Keratinocyte (primary cell): ENCODE measurements around the gene FAM193B. TPM values are rescaled to one million over a fixed set of nuclear protein-coding genes. Genes with fewer than 3 reads are reported as not detected.

ENCODE experiments used
- DNase-seq: peaks from one replicate; pipeline ENCODE4 v3.0.0-alpha.2; 2011; ENCODE audit warnings: low read depth, missing footprints, low spot score
- FAIRE-seq: peaks from 2 replicates; lab custom pipeline; 2011; peaks lifted over from hg19 to GRCh38; lab: Jason Lieb, UNC
- H2AFZ ChIP-seq: 2 replicates; pipeline ENCODE4 v1.6.0; 2012; ENCODE audit warnings: low read length, control low read depth, inconsistent platforms; ENCODE audit not compliant: control insufficient read depth
- H3K27ac ChIP-seq: 2 replicates; pipeline ENCODE4 v1.5.1; 2011; ENCODE audit warnings: low read length; ENCODE audit not compliant: control insufficient read depth, insufficient read depth
- H3K27me3 ChIP-seq: 3 replicates; pipeline ENCODE4 v1.6.0; 2011; ENCODE audit warnings: low read length; ENCODE audit not compliant: control insufficient read depth, insufficient read depth; ENCODE audit errors: extremely low read depth
- H3K36me3 ChIP-seq, 2 experiments: 2 replicates in 1 of 2; 3 replicates in 1 of 2; pipeline ENCODE4 v1.5.1; 2011; ENCODE audit warnings: low read length in 2 of 2, mild to moderate bottlenecking in 1 of 2; ENCODE audit not compliant: control insufficient read depth in 2 of 2, insufficient read depth in 2 of 2; ENCODE audit errors: extremely low read depth in 1 of 2
- H3K4me1 ChIP-seq: 3 replicates; pipeline ENCODE4 v1.5.1; 2011; ENCODE audit warnings: low read length; ENCODE audit not compliant: control insufficient read depth, insufficient read depth; ENCODE audit errors: extremely low read depth
- H3K4me2 ChIP-seq: 3 replicates; pipeline ENCODE4 v1.6.0; 2011; ENCODE audit warnings: low read depth, low read length; ENCODE audit not compliant: control insufficient read depth, insufficient read depth; ENCODE audit errors: extremely low read depth
- H3K4me3 ChIP-seq, 3 experiments: fragments of 200-600 bp in 1 of 3; sonication (generic) in 1 of 3; 2 replicates in 2 of 3; 3 replicates in 1 of 3; pipeline ENCODE4 v1.5.1; 2011 to 2016; ENCODE audit warnings: low read length in 3 of 3, mild to moderate bottlenecking in 3 of 3, control low read depth in 2 of 3, inconsistent platforms in 1 of 3, low read depth in 1 of 3, mixed read lengths in 1 of 3, mixed run types in 1 of 3, moderate library complexity in 1 of 3; ENCODE audit not compliant: control insufficient read depth in 2 of 3, insufficient read depth in 2 of 3; ENCODE audit errors: extremely low read depth in 1 of 3
- H3K79me2 ChIP-seq: 2 replicates; pipeline ENCODE4 v1.6.0; 2012; ENCODE audit warnings: low read length; ENCODE audit not compliant: control insufficient read depth, insufficient read depth
- H3K9ac ChIP-seq: 3 replicates; pipeline ENCODE4 v1.6.0; 2011; ENCODE audit warnings: low read length; ENCODE audit not compliant: control insufficient read depth, insufficient read depth; ENCODE audit errors: extremely low read depth
- H3K9me1 ChIP-seq: 3 replicates; pipeline ENCODE4 v1.6.0; 2011; ENCODE audit warnings: low read length; ENCODE audit not compliant: control insufficient read depth, insufficient read depth; ENCODE audit errors: extremely low read depth
- H3K9me3 ChIP-seq: 2 replicates; pipeline ENCODE4 v1.5.1; 2012; ENCODE audit warnings: low read depth, low read length; ENCODE audit not compliant: control insufficient read depth
- H4K20me1 ChIP-seq: 3 replicates; pipeline ENCODE4 v1.6.0; 2011; ENCODE audit warnings: low read length; ENCODE audit not compliant: control insufficient read depth, insufficient read depth; ENCODE audit errors: extremely low read depth
- CTCF ChIP-seq, 3 experiments: IDR thresholded peaks in 1 of 3; conservative IDR thresholded peaks in 1 of 3; optimal IDR thresholded peaks in 1 of 3; 2 replicates in 2 of 3; 3 replicates in 1 of 3; pipeline versions ENCODE3 to v1.5.1; 2011; ENCODE audit warnings: low read length in 3 of 3, mild to moderate bottlenecking in 3 of 3, moderate library complexity in 2 of 3, control low read depth in 1 of 3, inconsistent platforms in 1 of 3; ENCODE audit not compliant: insufficient read depth in 2 of 3; ENCODE audit errors: extremely low read depth in 1 of 3
- EZH2 ChIP-seq: IDR thresholded peaks from one replicate; pipeline ENCODE4 v1.6.1; 2012; ENCODE audit warnings: inconsistent platforms, mild to moderate bottlenecking, low read length, moderate library complexity
- dilution Hi-C: fragments of 300-500 bp; cut with MboI; formaldehyde crosslinking; loops from one replicate; pipeline ENCODE4 v1.7.0; 2020; ENCODE audit warnings: low sequenced_read_pairs; ENCODE audit not compliant: extremely low pct_ligation_motif_present
- polyA plus RNA-seq, 5 experiments: library from polyadenylated mRNA; depleted of rRNA in 3 of 5; stranded (reverse) in 3 of 5; stranded (forward) in 1 of 5; unstranded in 1 of 5; fragments of >200 nt; gene quantifications; 1 replicate in 1 of 5; 2 replicates in 3 of 5; 3 replicates in 1 of 5; pipeline versions ENCODE4 v1.2.1 to v1.2.3, GENCODE V29; 2011 to 2012; ENCODE audit warnings: missing spikeins in 2 of 5, low read depth in 1 of 5, low replicate concordance in 1 of 5

The FAM193B gene
- polyA plus RNA-seq, 1 donor (not counting 4 experiments of a cell fraction or from before 2014, with no cell fraction given) = 27.5 TPM

- peaks cover 54% of the 10 kb centered on the region for H3K4me1 ChIP-seq
- H3K9ac ChIP-seq = no peak overlapping the region
- no peak for FAIRE-seq
- no peak for TF ChIP-seq CTCF (optimal IDR thresholded peaks at IDR 0.05 in 1 of 3, IDR thresholded peaks at IDR 0.05 in 1 of 3, conservative IDR thresholded peaks at IDR 0.05 in 1 of 3; ENCODE audit: extremely low read depth in 1 of 3, insufficient read depth in 2 of 3, low read length in 3 of 3)
- no peak for TF ChIP-seq EZH2
- no peak overlapping the region for H3K4me2 ChIP-seq
- H3K9me3 ChIP-seq = no peaks in the 10 kb centered on the region
- H3K4me3 ChIP-seq = no peak overlapping the region
- no peaks in the 10 kb centered on the region for H3K27me3 ChIP-seq
- H3K27ac ChIP-seq = no peak overlapping the region
- DNase-seq = no peak
- peaks cover 13% of the 10 kb centered on the region for H4K20me1 ChIP-seq
- H3K36me3 ChIP-seq = peaks cover 7 to 10% of the 10 kb centered on the region in 2 experiments
- dilution Hi-C loops = no loop called here
- H3K9me1 ChIP-seq = peaks cover 8% of the 10 kb centered on the region
- H2AFZ ChIP-seq = no peak overlapping the region
- H3K79me2 ChIP-seq = peaks cover 61% of the 10 kb centered on the region
Observed at GRCh38 chr5:177542816-177543465, 11.4 kb downstream of the FAM193B start.

GRCh38 chr5:177540438-177540837 is 13.9 kb downstream of the FAM193B start:
- Histone ChIP-seq H3K27ac (no peak overlapping the region), H3K27me3 (no peaks in the 10 kb centered on the region), H3K4me2 (no peak overlapping the region), H3K9ac (no peak overlapping the region), H3K4me3 (no peak overlapping the region), H3K79me2 (peaks cover 58% of the 10 kb centered on the region), H2AFZ (no peak overlapping the region), H3K9me3 (no peaks in the 10 kb centered on the region), H4K20me1 (peaks cover under 1% of the 10 kb centered on the region), H3K36me3 (peaks cover 14 to 17% of the 10 kb centered on the region in 2 experiments), H3K4me1 (peaks cover 37% of the 10 kb centered on the region), H3K9me1 (peaks cover 6% of the 10 kb centered on the region)
- TF ChIP-seq CTCF (optimal IDR thresholded peaks at IDR 0.05 in 1 of 3, IDR thresholded peaks at IDR 0.05 in 1 of 3, conservative IDR thresholded peaks at IDR 0.05 in 1 of 3; ENCODE audit: extremely low read depth in 1 of 3, insufficient read depth in 2 of 3, low read length in 3 of 3) = no peak
- TF ChIP-seq EZH2 = no peak
- DNase-seq (no peak), FAIRE-seq (peak; percentile 87)
- dilution Hi-C loops = no loop called here
